Heart left ventricle (tissue), 16 donors: ENCODE results near the gene PILRA. TPM values are rescaled to one million over a fixed set of nuclear protein-coding genes. Genes with fewer than 3 reads are reported as not detected.

Source experiments
- ATAC-seq, 4 donors: fragments of 200-7000 bp; cut with Tn5 transposase; one replicate each; pipeline ENCODE4 v1.9.1; 2020 to 2022; ENCODE audit warnings: moderate library complexity in 4 of 4, mild to moderate bottlenecking in 3 of 4, moderate number of reproducible peaks in 1 of 4
- DNase-seq, 5 donors: peaks; one replicate each; pipeline ENCODE4 v3.0.0-alpha.2; 2020
- H3K27ac ChIP-seq, 12 donors: fragments of 200-600 bp; sonication (generic) in 4 of 12; one replicate each; pipeline versions ENCODE4 v1.5.0 to v1.8.0; 2016 to 2022; ENCODE audit warnings: mild to moderate bottlenecking in 2 of 12
- H3K27me3 ChIP-seq, 9 donors: fragments of 200-600 bp; sonication (generic) in 2 of 9; one replicate each; pipeline versions ENCODE4 v1.5.1 to v1.8.0; 2016 to 2022; ENCODE audit warnings: mild to moderate bottlenecking in 3 of 9
- H3K36me3 ChIP-seq, 9 donors: fragments of 200-600 bp; sonication (generic) in 2 of 9; one replicate each; pipeline versions ENCODE4 v1.5.0 to v1.8.0; 2018 to 2022; ENCODE audit warnings: mild to moderate bottlenecking in 2 of 9
- H3K4me1 ChIP-seq, 12 donors: fragments of 200-600 bp; sonication (generic) in 4 of 12; one replicate each; pipeline versions ENCODE4 v1.5.0 to v1.8.0; 2016 to 2022; ENCODE audit warnings: mild to moderate bottlenecking in 3 of 12
- H3K4me3 ChIP-seq, 12 donors: fragments of 200-600 bp; sonication (generic) in 4 of 12; one replicate each; pipeline versions ENCODE4 v1.5.0 to v1.8.0; 2017 to 2022; ENCODE audit warnings: mild to moderate bottlenecking in 9 of 12, moderate library complexity in 4 of 12
- H3K9me3 ChIP-seq, 12 donors: fragments of 200-600 bp; sonication (generic) in 4 of 12; one replicate each; pipeline versions ENCODE4 v1.5.0 to v1.8.0; 2016 to 2022; ENCODE audit warnings: mild to moderate bottlenecking in 1 of 12
- CTCF ChIP-seq, 12 donors: fragments of 200-600 bp; sonication (generic) in 4 of 12; IDR thresholded peaks; one replicate each; pipeline versions ENCODE4 v1.5.0 to v1.8.0; 2018 to 2022; ENCODE audit warnings: antibody characterized with exemption in 12 of 12, mild to moderate bottlenecking in 5 of 12
- POLR2A ChIP-seq, 2 donors: fragments of 450-650 bp; IDR thresholded peaks; one replicate each; pipeline ENCODE4 v1.6.1; 2017; ENCODE audit warnings: antibody characterized with exemption in 2 of 2, mild to moderate bottlenecking in 2 of 2, moderate library complexity in 2 of 2
- WGBS, 4 donors: extraction: QIAGEN DNeasy Blood & Tissue Kit in 2 of 4; methylation state at CpG; one replicate each; pipeline versions ENCODE4 v1.1.5 to v1.1.7; 2013 to 2018; 5-methylcytosine and 5-hydroxymethylcytosine counted together
- intact Hi-C, 10 donors: fragments of 100-400 bp; cut with DNase I; formaldehyde crosslinking; loops; one replicate each; pipeline versions ENCODE4 v1.11.1 to v1.14.2; 2022
- polyA plus RNA-seq, 2 donors: library from polyadenylated mRNA; stranded (reverse); fragments of 200-250 nt; gene quantifications; one replicate each; pipeline ENCODE4 v1.2.3, GENCODE V29; 2013
- total RNA-seq, 9 donors: library from RNA; depleted of rRNA in 2 of 9; stranded (reverse); fragments of >200 nt in 2 of 9; fragmentation: NEBNext Ultra II Directional in 3 of 9; extraction: Animal tissue kit (Norgen Biotek cat#: 25700) in 3 of 9; gene quantifications; one replicate each; pipeline versions ENCODE4 v1.1.0 to v1.2.4, GENCODE V29; 2016 to 2023
- donor health status: ischemic (EF 13 %, LVEDD 7.1; RV severe dilation, severe dysfunction).
- donor health status: healthy with polysubstance abuse.
- donor health status: DM: no; HTN: yes; CAD: no.
- donor health status: DM: no; HTN: no; CAD: no.
- donor health status: ischemic (EF 25% LVEDD 6.9; RV normal size, moderate dysfunction).
- donor health status: ischemic (EF 25% LVEDD 5.7; RV mildly dilated, moderate dysfunction).
- donor health status: healthy.
- donor health status: DM: yes; HTN: yes; CAD: no.
- donor health status: ischemic (EF 35%, LVEDD 5.7; RV mildly dilated, moderate dysfunction).
- donor health status: nonischemic (EF 11% LVEDD 7.7; RV severe dilation, severe dysfunction).
- donor health status: DM: yes; HTN: yes; CAD: no.
- donor health status: PGD.
- donor health status: ischemic (EF 29% LVEDD 5.4; RV normal size, mild dysfunction).
- donor health status: nonischemic (EF 23%, LVEDD 6.1; RV moderate dilation, normal function).

PILRA gene
- total and polyA plus RNA-seq, 11 donors: 0.69 to 30.5 (median 3.4) TPM

GRCh38 chr7:100367251-100367620 lies 6.1 kb upstream of the PILRA start:
- H3K9me3 ChIP-seq: no peaks in the 10 kb centered on the region
- TF ChIP-seq CTCF (IDR thresholded peaks at IDR 0.05): no peak
- no peak for TF ChIP-seq POLR2A (IDR thresholded peaks at IDR 0.05)
- no peak overlapping the region for H3K4me3 ChIP-seq
- peaks cover 0 to 69% (median 0%) of the 10 kb centered on the region in 12 donors for H3K4me1 ChIP-seq
- H3K27ac ChIP-seq: peak overlapping the region in 1 of 12 donors; percentile 88
- DNase-seq: peak in 2 of 5 donors; percentile 15 to 39
- intact Hi-C loops: no loop called here
- ATAC-seq: no peak
- 91 to 97% (median 94%) methylated on average over 8 of the region's 8 CpGs for whole genome bisulfite sequencing, 4 donors
- peaks cover 0 to 45% (median 26%) of the 10 kb centered on the region in 9 donors for H3K36me3 ChIP-seq
- no peaks in the 10 kb centered on the region for H3K27me3 ChIP-seq

GRCh38 chr7:100367676-100368613 lies 5.3 kb upstream of the PILRA start:
- Histone ChIP-seq H3K4me1 (peaks cover 0 to 76% (median 0%) of the 10 kb centered on the region in 12 donors), H3K9me3 (no peaks in the 10 kb centered on the region), H3K27me3 (no peaks in the 10 kb centered on the region), H3K36me3 (peaks cover 0 to 38% (median 20%) of the 10 kb centered on the region in 9 donors), H3K4me3 (no peak overlapping the region), H3K27ac (peak overlapping the region in 5 of 12 donors; percentile 8 to 88 (median 43))
- DNase-seq (peak in 2 of 5 donors; percentile 17 to 43), ATAC-seq (no peak)
- intact Hi-C loops: no loop called here
- TF ChIP-seq CTCF (IDR thresholded peaks at IDR 0.05) (no peak), POLR2A (IDR thresholded peaks at IDR 0.05) (no peak)
- WGBS, 4 donors: 86 to 92% (median 90%) methylated on average over 12 of the region's 12 CpGs

- peaks cover 0 to 79% (median 0%) of the 10 kb centered on the region in 12 donors for H3K4me1 ChIP-seq
- peaks cover 0 to 27% (median 14%) of the 10 kb centered on the region in 9 donors for H3K36me3 ChIP-seq
- H3K4me3 ChIP-seq: no peak overlapping the region
- TF ChIP-seq POLR2A (IDR thresholded peaks at IDR 0.05) (no peak), CTCF (IDR thresholded peaks at IDR 0.05) (no peak)
- H3K27ac ChIP-seq: peak overlapping the region in 7 of 12 donors; percentile 20 to 88 (median 51)
- intact Hi-C loops: no loop called here
- ATAC-seq (peak; percentile 28 to 74 (median 61)), DNase-seq (peak; percentile 64 to 84 (median 72))
- no peaks in the 10 kb centered on the region for H3K27me3 ChIP-seq
- H3K9me3 ChIP-seq: no peaks in the 10 kb centered on the region
- 65 to 89% (median 77%) methylated on average over 6 of the region's 6 CpGs for WGBS, 4 donors
Observed at GRCh38 chr7:100369105-100369504, 4.2 kb upstream of the PILRA start.

- WGBS, 4 donors: 33 to 50% (median 41%) methylated on average over 4 of the region's 4 CpGs
- intact Hi-C loops: no loop called here
- Histone ChIP-seq H3K27ac (peak overlapping the region in 2 of 12 donors; percentile 67 to 88), H3K4me1 (peaks cover 0 to 72% (median 0%) of the 10 kb centered on the region in 12 donors), H3K4me3 (no peak overlapping the region), H3K27me3 (no peaks in the 10 kb centered on the region), H3K9me3 (no peaks in the 10 kb centered on the region), H3K36me3 (peaks cover 0 to 17% (median 8%) of the 10 kb centered on the region in 9 donors)
- DNase-seq (peak in 1 of 5 donors; percentile 19), ATAC-seq (no peak)
- no peak for TF ChIP-seq POLR2A (IDR thresholded peaks at IDR 0.05)
- no peak for TF ChIP-seq CTCF (IDR thresholded peaks at IDR 0.05)
Observed at GRCh38 chr7:100370303-100370702, 3.0 kb upstream of the PILRA start.
